GM18507 (cell line): ENCODE measurements around the gene ADAP1.
"Not testable (repeated sequence)": the region's sequence is repeated elsewhere in the genome, so short reads cannot be mapped to it uniquely, and the experiment has no call there.

Experiments
- DNase-seq: peaks from one replicate; pipeline ENCODE4 v3.0.0; 2011; ENCODE audit warnings: low read depth; ENCODE audit not compliant: insufficient read length; ENCODE audit errors: extremely low spot score
- FAIRE-seq: peaks from 2 replicates; lab custom pipeline; 2011; peaks lifted over from hg19 to GRCh38; lab: Jason Lieb, UNC

Gene ADAP1

DNA sequence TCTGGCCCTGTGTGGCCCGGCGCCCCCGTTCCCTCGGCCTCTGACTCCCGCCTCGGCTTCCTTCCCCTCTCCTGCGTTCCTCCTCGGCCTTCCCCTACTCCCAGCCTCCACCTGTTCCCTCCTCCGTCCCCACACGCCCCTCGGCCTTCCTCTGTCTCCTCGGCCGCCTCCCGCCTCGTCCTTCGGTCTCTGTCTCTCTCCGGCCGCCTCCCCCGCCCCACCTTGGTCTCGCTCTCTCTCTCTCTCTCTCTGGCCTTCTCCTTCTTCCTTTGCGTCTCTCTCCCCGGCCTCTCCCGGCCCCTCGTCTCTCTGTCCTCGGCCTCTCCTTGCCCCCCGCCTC is 77.5 kb downstream of the ADAP1 start:
- DNase-seq = no peak
- no peak for FAIRE-seq

DNA sequence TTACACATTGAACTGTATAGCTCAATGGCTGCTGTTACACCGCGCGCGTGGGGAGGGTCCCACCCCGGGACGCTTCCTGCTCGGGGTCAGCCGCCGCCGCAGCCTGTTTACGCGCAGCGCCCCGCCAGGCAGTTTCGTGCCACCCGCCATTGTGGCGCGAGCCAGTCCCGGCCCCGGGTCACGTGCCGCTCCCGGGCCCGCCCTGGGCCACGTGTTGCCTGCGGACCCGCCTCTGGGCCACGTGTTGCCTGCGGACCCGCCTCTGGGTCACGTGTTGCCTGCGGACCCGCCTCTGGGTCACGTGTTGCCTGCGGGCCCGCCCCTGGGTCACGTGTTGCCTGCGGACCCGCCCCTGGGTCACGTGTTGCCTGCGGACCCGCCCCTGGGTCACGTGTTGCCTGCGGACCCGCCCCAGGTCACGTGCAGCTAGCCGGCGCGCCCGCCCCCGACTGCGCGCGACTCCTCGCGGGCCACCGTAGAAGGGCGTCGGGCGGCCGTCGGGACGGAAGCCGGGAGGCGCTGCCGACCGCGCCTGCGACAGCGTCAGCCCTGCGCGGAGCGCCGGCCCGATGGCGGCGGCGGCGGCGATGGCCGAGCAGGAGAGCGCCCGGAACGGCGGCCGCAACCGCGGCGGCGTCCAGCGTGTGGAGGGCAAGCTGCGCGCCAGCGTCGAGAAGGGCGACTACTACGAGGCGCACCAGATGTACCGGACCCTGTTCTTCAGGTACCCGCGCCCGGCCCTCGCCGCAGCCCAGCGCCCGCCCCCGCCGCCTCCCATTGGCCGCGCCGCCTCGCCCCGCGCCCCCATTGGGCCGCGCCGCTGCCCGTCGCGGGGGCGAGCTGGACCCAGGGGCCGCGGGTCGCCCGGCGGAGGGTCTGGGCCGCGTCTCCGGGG is 78.2 kb downstream of the ADAP1 start, which contains the start of gene GET4:
TSS of gene GET4 (plus strand) at position 478 of the 895 bp plus-strand sequence. CDS start at position 570, 92 bp downstream.
- peak; percentile 90 for FAIRE-seq

DNA sequence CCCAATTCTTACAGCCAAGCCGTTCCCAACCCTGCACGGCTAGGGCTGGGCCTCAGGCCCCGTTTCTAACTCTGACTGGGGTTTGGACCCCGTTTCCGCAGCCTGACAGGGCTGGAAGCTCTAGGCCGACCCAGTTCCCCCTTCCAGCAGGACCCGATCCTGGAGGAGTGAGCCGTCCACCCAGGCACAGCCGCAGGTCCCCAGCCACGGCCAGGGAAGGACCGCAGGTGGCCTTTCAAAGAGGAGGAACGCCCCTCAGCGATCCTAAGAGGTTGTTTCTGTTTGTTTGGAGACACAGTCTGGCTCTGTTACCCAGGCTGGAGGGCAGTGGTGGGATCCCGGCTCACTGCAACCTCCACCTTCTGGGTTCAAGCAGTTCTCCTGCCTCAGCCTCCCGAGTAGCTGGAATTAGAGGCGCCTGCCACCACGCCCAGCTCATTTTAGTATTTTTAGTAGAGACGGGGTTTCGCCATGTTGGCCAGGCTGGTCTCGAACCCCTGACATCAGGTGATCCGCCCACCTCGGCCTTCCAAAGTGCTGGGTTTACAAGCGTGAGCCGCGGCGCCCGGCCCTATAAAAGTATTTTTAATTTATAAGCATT is 78.9 kb downstream of the ADAP1 start:
- FAIRE-seq (no peak), DNase-seq (no peak)

More for the DNA sequence above, 78.2 kb downstream of the ADAP1 start, which contains the start of gene GET4:
- peak; percentile 75 for DNase-seq

DNA sequence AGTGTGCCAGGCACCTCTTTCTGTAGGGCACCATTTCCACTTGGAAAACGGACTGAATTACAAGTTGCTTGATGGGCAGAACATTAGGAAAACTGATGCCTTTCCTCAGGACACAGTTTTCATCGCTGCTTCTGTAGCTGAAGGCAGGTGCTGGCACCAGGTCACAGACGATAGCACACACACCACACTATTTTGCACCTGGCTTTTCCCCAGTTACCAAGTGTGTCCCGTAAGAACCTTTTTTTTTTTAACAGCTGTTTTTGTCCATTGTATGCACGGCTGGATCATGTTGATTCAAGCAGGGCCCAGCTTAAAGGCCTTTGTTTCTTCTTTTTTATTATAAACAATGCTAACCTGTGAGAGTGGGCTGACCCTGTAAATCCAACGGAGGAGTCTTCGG is 79.4 kb downstream of the ADAP1 start:
- DNase-seq = no peak
- no peak for FAIRE-seq

DNA sequence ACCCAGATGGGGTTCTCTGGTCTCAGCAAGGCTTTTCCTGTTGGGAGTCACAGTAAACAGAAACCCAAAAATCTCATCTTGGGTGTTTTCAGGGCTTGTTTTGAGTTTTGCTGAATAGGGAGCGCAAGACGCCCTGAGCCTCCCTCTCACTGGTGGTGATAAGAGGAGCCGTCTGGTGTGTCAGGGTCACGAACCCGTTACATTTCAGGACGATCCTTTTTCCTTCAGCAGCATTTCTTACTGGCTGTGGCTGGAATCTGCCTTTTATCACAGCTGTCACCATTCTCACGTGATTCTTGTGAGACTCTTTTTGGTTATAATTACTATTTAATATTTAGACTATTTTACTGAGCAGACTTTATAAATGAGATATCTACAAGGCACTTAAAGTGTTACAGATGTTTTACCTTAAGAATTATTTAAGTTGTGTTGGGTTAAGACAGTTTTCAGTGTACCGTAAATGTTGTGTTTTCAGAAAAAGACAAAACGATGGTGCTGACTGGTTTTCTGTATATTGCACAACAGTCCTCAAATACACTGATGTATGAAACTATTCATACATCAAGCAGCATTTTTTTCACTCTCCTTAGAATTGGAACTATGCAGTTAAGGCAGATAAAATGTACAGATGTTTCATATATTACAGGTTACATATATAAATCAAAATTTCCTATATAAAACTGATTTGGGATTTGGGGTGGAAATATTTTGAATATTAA is 80.3 kb downstream of the ADAP1 start:
- FAIRE-seq (no peak), DNase-seq (no peak)

DNA sequence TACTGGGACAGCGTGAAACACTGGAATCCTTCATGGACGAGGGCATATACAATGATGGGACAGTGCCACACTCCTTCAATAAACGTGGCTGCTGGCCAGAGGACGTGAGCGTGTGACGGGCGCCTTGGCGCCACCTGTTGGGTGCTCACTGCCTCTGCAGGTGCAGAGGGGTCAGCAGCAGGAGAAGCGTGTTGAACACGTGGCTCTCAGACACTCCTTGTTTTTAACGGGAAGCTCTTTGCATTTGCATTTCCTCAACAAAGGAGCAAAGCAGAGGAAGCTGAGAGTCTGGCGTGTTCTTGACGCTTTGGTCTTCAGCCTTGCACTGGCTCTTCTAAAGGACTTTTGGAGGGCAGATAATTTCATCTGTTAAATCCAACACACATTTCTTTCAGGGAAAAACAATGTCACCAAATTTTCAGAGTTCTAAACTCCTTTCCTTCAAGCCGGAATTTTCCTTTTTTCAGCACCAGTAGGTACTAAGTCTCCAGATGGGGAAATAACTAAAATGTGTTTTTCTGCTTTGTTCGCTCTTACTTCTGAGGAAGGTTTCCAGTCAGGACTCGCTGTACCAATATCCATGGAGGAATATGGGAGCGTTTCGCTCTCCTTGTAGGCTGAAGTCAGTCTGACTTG is 81.0 kb downstream of the ADAP1 start:
- DNase-seq (peak; percentile 75), FAIRE-seq (peak; percentile 80)

DNA sequence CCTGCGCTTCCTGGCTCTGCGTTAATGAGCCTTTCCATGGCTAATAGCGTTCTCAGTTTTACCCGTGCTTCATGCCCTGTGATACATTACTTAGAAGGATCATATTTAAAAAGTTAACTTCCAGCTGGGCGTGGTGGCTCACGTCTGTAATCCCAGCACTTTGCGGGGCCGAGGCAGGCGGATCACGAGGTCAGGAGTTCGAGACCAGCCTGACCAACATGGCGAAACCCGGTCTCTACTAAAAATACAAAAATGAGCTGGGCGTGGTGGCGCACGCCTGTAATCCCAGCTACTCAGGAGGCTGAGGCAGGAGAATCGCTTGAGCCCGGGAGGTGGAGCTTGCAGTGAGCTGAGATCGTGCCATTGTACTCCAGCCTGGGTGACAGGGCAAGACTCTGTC is 81.8 kb downstream of the ADAP1 start:
- FAIRE-seq, DNase-seq: not testable (repeated sequence)

DNA sequence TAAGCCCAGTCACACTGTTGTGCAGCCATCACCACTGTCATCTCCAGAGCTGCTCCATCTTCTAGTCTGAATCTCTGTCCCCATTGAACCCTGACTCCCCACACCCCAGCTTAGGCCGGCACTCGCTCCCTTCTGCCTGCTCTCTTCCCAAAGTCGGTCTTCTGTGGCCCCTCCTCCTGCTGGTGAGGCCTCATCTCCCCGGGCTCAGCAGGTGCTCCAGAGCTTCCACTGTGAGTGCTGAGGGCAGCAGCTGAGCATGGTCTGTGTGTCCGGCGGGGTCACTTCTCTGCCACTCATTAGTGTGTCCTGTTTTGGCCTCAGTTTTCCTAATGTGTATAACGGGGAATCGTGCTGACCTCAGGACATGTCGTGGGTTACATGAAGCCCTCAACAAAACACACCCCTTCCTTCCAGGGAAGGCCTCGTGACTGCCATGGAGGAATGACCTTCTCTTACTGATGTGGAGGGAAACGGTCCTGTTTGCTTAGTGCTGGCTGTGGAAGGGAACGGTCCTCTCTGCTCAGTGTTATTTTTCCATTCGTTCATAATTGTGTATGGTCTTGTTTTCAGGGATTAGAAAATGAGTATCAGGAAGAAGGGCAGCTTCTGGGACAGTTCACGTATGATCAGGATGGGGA is 82.5 kb downstream of the ADAP1 start:
- FAIRE-seq (no peak), DNase-seq (no peak)

DNA sequence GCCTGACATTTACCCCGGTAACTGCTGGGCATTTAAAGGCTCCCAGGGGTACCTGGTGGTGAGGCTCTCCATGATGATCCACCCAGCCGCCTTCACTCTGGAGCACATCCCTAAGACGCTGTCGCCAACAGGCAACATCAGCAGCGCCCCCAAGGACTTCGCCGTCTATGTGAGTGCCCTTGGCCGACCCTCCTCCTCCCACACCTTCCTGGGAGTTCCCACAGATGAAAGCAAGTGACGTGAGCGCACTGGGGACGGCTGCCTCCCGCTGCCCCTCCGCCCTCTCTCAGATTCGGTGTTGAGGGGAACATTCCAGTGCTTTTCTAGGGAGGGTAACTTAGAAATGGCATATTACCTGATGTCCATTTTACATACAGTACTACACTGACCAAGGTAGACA is 85.1 kb downstream of the ADAP1 start:
- no peak for FAIRE-seq
- DNase-seq = no peak

DNA sequence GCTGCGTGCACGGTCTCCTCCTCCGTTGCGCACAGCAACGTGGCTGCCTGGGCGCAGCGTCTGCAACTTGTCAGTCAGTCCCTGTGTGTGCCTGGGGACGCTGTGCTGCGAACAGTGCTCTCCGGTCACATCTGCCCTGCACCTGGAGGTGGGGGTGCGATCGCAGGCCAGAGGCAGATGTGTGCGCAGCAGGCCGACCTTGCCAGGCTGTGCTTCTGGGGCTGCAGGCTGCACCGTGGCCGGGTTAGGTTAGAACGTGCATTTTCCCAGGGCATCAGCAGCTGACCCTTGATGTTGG is 86.3 kb downstream of the ADAP1 start:
- no peak for FAIRE-seq
- DNase-seq = no peak

DNA sequence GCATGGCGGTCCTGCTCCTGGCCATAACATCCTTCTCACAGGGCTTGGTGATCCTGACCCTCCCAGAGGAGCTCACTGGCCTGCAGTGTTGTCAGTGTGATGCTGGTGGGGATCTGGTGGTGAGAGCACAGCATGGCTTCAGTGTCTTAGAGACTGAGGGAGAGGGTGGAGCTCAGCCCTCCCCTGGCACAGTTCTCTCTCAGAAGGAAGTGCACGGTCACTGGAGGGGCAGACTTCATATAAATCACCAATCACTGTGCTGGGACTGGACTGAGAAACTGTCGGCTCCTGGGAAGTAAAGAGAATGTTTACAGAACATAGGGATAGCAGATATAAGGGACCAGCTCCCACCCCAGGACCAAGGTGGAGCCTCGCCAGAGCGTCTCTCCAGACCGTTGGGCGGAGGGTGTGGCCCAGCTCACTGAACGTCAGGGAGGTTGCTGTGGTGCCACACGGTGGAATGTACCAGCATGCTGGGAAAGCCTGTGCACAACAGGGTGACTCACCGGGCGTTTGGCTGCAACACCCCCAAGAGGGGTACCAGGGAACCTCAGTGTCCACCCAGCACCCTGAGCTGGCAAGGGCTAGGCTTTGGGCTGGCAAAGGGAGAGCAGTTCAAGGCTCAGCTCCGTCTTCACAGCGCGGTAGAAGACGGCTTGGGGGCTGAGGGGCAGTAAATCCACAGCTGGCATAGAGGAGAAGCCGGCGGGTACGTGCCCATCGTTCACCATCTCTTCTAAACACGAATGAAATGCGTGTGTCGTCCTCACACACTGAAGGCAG is 86.9 kb downstream of the ADAP1 start:
- DNase-seq (no peak), FAIRE-seq (no peak)

DNA sequence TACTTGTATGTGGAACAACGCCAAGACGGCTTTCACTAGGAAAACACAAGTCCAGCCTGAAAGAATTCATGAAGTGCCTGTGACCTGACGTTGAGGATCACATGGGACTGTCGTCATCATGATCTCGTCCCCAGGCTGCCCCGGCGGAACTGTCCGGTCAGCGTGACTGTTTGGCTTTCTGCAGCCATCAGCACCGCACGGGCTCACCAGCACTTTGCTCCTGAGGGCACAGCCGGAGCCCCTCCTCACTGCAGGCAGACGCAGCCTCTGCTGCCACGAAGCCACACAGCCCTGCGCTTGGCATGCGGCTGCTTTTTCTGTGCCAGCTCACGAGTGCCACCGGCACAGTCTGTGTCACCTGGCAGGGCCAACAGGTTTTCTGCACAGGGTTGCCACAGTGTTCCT is 87.5 kb downstream of the ADAP1 start:
- FAIRE-seq (no peak), DNase-seq (no peak)

DNA sequence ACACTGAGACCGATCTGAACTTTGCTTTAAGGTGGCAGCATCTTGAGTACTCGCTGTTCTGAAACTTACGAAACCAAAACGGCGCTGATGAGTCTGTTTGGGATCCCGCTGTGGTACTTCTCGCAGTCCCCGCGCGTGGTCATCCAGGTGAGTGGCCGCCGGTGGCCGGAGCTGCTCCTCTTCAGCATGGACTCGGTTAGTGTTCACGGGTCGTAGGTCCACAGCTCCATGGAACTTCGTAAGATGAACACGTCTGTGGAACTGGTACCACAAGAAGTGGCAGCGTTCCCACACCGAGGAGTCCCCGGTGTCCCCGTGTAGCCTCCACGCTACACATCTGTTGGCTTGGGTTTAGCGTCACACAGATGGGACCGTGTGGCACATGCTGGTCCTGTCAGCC is 88.6 kb downstream of the ADAP1 start:
- DNase-seq = no peak
- FAIRE-seq = no peak

DNA sequence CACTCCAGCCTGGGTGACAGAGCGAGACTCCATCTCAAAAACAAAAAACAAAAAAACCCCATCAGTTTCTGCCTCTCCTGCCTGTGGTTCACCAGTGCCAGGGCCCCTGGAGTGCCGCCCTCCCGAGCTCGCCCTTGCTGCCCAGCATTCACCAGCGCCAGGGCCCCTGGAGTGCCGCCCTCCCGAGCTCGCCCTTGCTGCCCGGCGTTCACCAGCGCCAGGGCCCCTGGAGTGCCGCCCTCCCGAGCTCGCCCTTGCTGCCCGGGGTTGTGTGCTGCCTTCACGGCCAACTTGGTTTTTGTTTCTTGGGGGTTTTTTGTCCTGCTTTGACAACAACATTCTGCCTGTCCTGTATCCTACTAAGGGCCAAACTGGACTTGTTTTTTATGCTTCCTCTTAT is 91.4 kb downstream of the ADAP1 start:
- FAIRE-seq = no peak
- DNase-seq = no peak

DNA sequence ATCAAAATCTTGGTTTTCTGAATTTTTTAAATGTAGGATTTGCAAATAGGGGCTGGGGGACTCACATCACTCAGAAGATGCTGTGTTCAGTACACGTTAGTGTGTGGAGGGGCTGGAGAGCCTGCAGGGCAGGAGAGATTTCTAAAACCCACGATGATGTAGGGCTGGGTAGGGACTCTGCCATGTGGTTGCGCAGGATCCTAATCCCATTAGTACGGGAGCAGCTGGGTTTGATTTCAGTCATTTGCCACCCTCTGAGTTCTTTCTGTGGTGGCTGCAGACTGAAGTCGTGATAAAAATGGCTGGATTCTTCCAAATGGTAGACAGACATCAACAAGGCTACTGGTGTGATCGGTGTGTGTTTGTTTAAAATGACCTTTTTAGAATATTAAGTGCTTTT is 92.3 kb downstream of the ADAP1 start:
- FAIRE-seq (no peak), DNase-seq (no peak)

DNA sequence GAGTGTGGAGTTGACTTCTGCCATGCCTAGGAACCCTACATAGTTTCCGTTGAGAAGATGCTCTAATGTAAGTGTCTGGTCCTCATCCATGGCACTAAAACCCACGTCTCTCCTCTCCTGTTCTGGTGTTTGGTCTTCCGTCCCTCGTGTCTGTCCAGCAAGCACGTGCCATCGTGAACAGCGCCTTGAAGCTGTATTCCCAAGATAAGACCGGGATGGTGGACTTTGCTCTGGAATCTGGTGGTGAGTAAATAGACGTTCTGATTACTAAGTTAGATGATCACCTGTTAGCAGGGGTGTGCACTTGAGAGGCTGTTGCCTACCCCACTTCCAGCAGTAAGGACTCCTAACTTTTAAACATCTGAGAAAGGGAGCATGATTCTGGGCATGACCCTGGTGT is 93.3 kb downstream of the ADAP1 start:
- FAIRE-seq = no peak
- no peak for DNase-seq

DNA sequence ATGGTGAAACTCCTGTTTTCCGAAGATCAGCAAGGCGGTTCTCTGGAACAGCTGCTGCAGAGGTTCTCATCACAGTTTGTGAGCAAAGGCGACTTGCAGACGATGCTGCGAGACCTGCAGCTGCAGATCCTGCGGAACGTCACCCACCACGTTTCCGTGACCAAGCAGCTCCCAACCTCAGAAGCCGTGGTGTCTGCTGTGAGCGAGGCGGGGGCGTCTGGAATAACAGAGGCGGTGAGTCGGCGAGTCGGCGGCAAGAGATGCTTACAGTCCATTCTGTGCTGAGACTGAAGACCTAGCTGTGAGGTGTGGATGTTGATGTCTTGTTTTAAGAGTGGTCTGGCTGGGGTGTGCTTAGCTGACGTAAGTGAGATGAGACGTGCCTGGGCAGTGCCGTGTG is 94.3 kb downstream of the ADAP1 start:
- no peak for DNase-seq
- FAIRE-seq = no peak

DNA sequence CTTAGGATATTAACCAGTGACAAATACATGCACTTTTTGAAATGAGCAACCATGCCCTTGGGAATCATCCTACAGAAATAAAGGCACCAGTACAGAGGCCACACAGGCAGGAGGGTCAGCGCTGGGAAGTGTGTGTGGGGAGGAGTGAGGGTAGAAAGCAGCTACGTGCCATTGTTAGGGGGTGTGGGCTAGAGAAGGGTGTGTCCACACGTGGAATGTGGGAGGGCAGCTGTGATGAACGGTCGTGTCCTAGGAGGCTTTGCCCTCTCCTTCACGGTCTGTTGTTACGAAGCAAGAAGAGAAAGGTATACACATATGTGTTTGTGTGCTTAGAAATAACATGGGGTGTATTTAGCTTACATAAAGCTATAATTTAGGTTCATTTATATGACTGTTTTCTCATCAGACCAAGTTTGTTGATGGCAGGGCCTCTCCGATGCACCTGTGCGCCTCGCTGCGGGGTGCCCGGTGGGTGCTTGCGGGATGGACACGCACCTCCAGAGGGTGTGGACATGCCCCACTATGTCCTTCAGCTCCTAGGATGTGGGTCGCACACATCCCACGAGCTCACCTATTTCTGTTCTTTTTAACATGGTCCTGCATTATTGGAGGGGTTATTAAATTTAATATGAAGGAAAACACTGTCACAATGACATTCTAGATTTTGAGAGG is 95.0 kb downstream of the ADAP1 start:
- FAIRE-seq (no peak), DNase-seq (no peak)

DNA sequence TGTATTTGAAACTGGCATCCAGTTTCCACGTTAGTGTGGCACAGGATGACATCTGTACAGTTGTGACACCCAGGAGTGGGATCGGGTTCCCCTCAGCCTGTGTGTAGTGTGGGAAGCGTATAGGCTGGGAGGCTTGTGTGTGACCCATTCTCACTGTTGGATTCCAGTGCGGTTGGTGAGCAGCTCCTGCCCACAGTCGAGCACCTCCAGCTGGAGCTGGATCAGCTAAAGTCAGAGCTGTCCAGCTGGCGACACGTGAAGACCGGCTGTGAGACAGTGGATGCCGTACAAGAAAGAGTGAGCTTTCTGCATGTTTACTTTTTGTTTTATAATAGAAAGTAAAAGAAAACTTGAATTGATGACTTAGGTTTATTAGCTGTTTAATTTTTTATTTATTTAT is 96.8 kb downstream of the ADAP1 start:
- FAIRE-seq = no peak
- DNase-seq = no peak
